ENCODE data around the gene ZFP36L1. TPM values are rescaled to one million over a fixed set of nuclear protein-coding genes. Genes with fewer than 3 reads are reported as not detected.

The ZFP36L1 gene
- polyA plus RNA-seq, 1 donor from 2014 or later = 0.48 TPM

- H3K9me3 ChIP-seq (ENCODE audit: low read length) = no peaks in the 10 kb centered on the region
Measured at GRCh38 chr14:68762953-68763764, 29.7 kb downstream of the ZFP36L1 start.

GRCh38 chr14:68761391-68761790 is 31.5 kb downstream of the ZFP36L1 start:
- H3F3A ChIP-seq (ENCODE audit: insufficient read depth, low read length, poor library complexity, severe bottlenecking) = no peaks in the 10 kb centered on the region
- H3K9me3 ChIP-seq (ENCODE audit: low read length) = no peaks in the 10 kb centered on the region
- H3K4me3 ChIP-seq (ENCODE audit: low read length) = no peak overlapping the region
- no peak overlapping the region for H2AFZ ChIP-seq (ENCODE audit: low read depth, low read length)
- TF ChIP-seq RAD21 (conservative IDR thresholded peaks at IDR 0.05) = no peak
- no peak for TF ChIP-seq TAF1 (IDR thresholded peaks at IDR 0.05; ENCODE audit: low read depth)
- no peak for TF ChIP-seq REST (IDR thresholded peaks at IDR 0.05; ENCODE audit: borderline replicate concordance)
- TF ChIP-seq MXI1 (conservative IDR thresholded peaks at IDR 0.05; ENCODE audit: poor library complexity, severe bottlenecking) = no peak
- TF ChIP-seq SMC3 (conservative IDR thresholded peaks at IDR 0.05; ENCODE audit: poor library complexity) = no peak
- TF ChIP-seq EP300 (conservative IDR thresholded peaks at IDR 0.05; ENCODE audit: poor library complexity, severe bottlenecking) = no peak
- H3K4me2 ChIP-seq (ENCODE audit: low read length) = no peak overlapping the region
- H4K20me1 ChIP-seq (ENCODE audit: insufficient read depth) = no peaks in the 10 kb centered on the region
- H3K79me2 ChIP-seq (replicated peaks; ENCODE audit: insufficient read depth, low read length) = no peaks in the 10 kb centered on the region
- no peak overlapping the region for H3K9ac ChIP-seq (ENCODE audit: low read length)
- H3K27me3 ChIP-seq (ENCODE audit: insufficient read depth, low read depth, low read length) = no peaks in the 10 kb centered on the region
- H3K27ac ChIP-seq (ENCODE audit: low read length) = no peak overlapping the region
- H3K36me3 ChIP-seq (ENCODE audit: insufficient read depth, low read length) = no peaks in the 10 kb centered on the region
- H3K9me2 ChIP-seq (ENCODE audit: insufficient read depth, low read length) = no peaks in the 10 kb centered on the region

More at GRCh38 chr14:68762953-68763764, 29.7 kb downstream of the ZFP36L1 start:
- TF ChIP-seq SMC3 (conservative IDR thresholded peaks at IDR 0.05; ENCODE audit: poor library complexity) (no peak), MXI1 (conservative IDR thresholded peaks at IDR 0.05; ENCODE audit: poor library complexity, severe bottlenecking) (no peak), TAF1 (IDR thresholded peaks at IDR 0.05; ENCODE audit: low read depth) (no peak), CTCF (IDR thresholded peaks at IDR 0.05; ENCODE audit: poor library complexity, severe bottlenecking) (no peak), EP300 (conservative IDR thresholded peaks at IDR 0.05; ENCODE audit: poor library complexity, severe bottlenecking) (no peak), RAD21 (conservative IDR thresholded peaks at IDR 0.05) (no peak), REST (IDR thresholded peaks at IDR 0.05; ENCODE audit: borderline replicate concordance) (no peak)
- Histone ChIP-seq H2AFZ (ENCODE audit: low read depth, low read length) (no peak overlapping the region), H3K27me3 (ENCODE audit: insufficient read depth, low read depth, low read length) (no peaks in the 10 kb centered on the region), H3K4me2 (ENCODE audit: low read length) (no peak overlapping the region), H3K79me2 (replicated peaks; ENCODE audit: insufficient read depth, low read length) (no peaks in the 10 kb centered on the region), H3K9me2 (ENCODE audit: insufficient read depth, low read length) (no peaks in the 10 kb centered on the region), H4K20me1 (ENCODE audit: insufficient read depth) (no peaks in the 10 kb centered on the region), H3K4me3 (ENCODE audit: low read length) (no peak overlapping the region), H3K36me3 (ENCODE audit: insufficient read depth, low read length) (no peaks in the 10 kb centered on the region), H3K27ac (ENCODE audit: low read length) (no peak overlapping the region), H3F3A (ENCODE audit: insufficient read depth, low read length, poor library complexity, severe bottlenecking) (no peaks in the 10 kb centered on the region), H3K9ac (ENCODE audit: low read length) (no peak overlapping the region)

All from neural cell (in vitro differentiated cells).